ENCODE results near the gene COL27A1. TPM values are rescaled to one million over a fixed set of nuclear protein-coding genes. Genes with fewer than 3 reads are reported as not detected.

Gene COL27A1
- total and polyA plus RNA-seq, 2 donors (not counting 3 experiments of a cell fraction or from before 2014, with no cell fraction given) = 14.7 to 49.1 TPM

- Histone ChIP-seq H3K27ac (ENCODE audit: insufficient read depth, low read depth, low read length) (no peak overlapping the region), H3K4me1 (ENCODE audit: control insufficient read depth, extremely low read depth, insufficient read depth, low read length) (peaks cover 24% of the 10 kb centered on the region), H3K9me1 (replicated peaks; ENCODE audit: control insufficient read depth, extremely low read depth, insufficient read depth, low read length) (no peaks in the 10 kb centered on the region), H3K79me2 (ENCODE audit: control insufficient read depth, insufficient read depth, low read length) (no peaks in the 10 kb centered on the region), H3K4me2 (ENCODE audit: insufficient read depth, low read length) (no peak overlapping the region), H3K27me3 (ENCODE audit: control insufficient read depth in 2 of 2, insufficient read depth in 2 of 2, low read length in 2 of 2) (no peaks in the 10 kb centered on the region), H2AFZ (ENCODE audit: low read depth, low read length) (no peak overlapping the region), H4K20me1 (replicated peaks; ENCODE audit: control insufficient read depth, extremely low read depth, insufficient read depth, low read length) (no peaks in the 10 kb centered on the region), H3K9me3 (replicated peaks; ENCODE audit: control insufficient read depth, insufficient read depth, low read length) (no peaks in the 10 kb centered on the region), H3K9ac (replicated peaks; ENCODE audit: extremely low read depth, insufficient read depth, low read length) (no peak overlapping the region), H3K36me3 (ENCODE audit: control insufficient read depth in 2 of 2, extremely low read depth in 1 of 2, insufficient read depth in 2 of 2, low read length in 2 of 2) (no peaks in the 10 kb centered on the region), H3K4me3 (replicated peaks in 1 of 3; ENCODE audit: insufficient read depth in 1 of 3, low read depth in 1 of 3, low read length in 3 of 3) (no peak overlapping the region)
- dilution Hi-C loops (cut with MboI; ENCODE audit: extremely low pct_ligation_motif_present, low sequenced_read_pairs) (no loop called here), intact Hi-C loops (cut with micrococcal nuclease) (no loop called here)
- CTCF ChIA-PET = interaction anchor here (0.7 to 1.2 kb wide), 2 partner anchors 71 to 524 kb away, joined by 3 to 4 read pairs; no protein-coding TSS in a partner anchor
- no peak for DNase-seq (ENCODE audit: low read depth, low spot score)
- BruUV-seq (replicated peaks) = no TSS peak
- peak; percentile 12 for FAIRE-seq
- TF ChIP-seq EZH2 (IDR thresholded peaks at IDR 0.05; ENCODE audit: borderline replicate concordance, low read depth, low read length, severe bottlenecking) (no peak), MAX (IDR thresholded peaks at IDR 0.05; ENCODE audit: insufficient read depth, insufficient read length) (no peak), JUN (IDR thresholded peaks at IDR 0.05; ENCODE audit: borderline replicate concordance, insufficient read depth, insufficient read length, low read depth) (no peak), POLR2A (IDR thresholded peaks at IDR 0.05; ENCODE audit: low read depth, low read length) (no peak), GATA2 (IDR thresholded peaks at IDR 0.05; ENCODE audit: insufficient read depth, insufficient read length, low read depth, low read length) (no peak), MYC (IDR thresholded peaks at IDR 0.05; ENCODE audit: low read depth, low read length) (no peak), FOS (IDR thresholded peaks at IDR 0.05; ENCODE audit: borderline replicate concordance, insufficient read depth, low read length) (no peak), POLR2AphosphoS5 (IDR thresholded peaks at IDR 0.05; ENCODE audit: insufficient read depth, low read depth, low read length) (no peak)
- TF ChIP-seq, protein P1, sequence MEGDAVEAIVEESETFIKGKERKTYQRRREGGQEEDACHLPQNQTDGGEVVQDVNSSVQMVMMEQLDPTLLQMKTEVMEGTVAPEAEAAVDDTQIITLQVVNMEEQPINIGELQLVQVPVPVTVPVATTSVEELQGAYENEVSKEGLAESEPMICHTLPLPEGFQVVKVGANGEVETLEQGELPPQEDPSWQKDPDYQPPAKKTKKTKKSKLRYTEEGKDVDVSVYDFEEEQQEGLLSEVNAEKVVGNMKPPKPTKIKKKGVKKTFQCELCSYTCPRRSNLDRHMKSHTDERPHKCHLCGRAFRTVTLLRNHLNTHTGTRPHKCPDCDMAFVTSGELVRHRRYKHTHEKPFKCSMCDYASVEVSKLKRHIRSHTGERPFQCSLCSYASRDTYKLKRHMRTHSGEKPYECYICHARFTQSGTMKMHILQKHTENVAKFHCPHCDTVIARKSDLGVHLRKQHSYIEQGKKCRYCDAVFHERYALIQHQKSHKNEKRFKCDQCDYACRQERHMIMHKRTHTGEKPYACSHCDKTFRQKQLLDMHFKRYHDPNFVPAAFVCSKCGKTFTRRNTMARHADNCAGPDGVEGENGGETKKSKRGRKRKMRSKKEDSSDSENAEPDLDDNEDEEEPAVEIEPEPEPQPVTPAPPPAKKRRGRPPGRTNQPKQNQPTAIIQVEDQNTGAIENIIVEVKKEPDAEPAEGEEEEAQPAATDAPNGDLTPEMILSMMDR (IDR thresholded peaks at IDR 0.05; ENCODE audit: extremely low read depth in 1 of 2, insufficient read depth in 1 of 2, low read depth in 1 of 2, low read length in 2 of 2) = no peak
- POLR2A ChIA-PET = no interaction called here
These were observed 24.2 kb downstream of the COL27A1 start for GRCh38 chr9:114179516-114179915.

Measured in endothelial cell of umbilical vein (primary cell).